LNCaP clone FGC (cell line): Measurements from ENCODE around the gene STUB1.

Experiments used
- DNase-seq: peaks from one replicate; pipeline ENCODE4 v3.0.0-alpha.2; 2011; ENCODE audit warnings: low read depth
- H3K4me3 ChIP-seq: 2 replicates; pipeline ENCODE4 v1.5.1; 2011; ENCODE audit warnings: mild to moderate bottlenecking, low read depth, low read length, control low read depth
- CTCF ChIP-seq: IDR thresholded peaks from 2 replicates; pipeline ENCODE4 v1.5.1; 2012; ENCODE audit warnings: mild to moderate bottlenecking; ENCODE audit not compliant: control insufficient read depth, insufficient read depth; ENCODE audit errors: extremely low read depth

Gene STUB1

GRCh38 chr16:717450-718245 is 37.4 kb downstream of the STUB1 start:
- no peak for DNase-seq
- H3K4me3 ChIP-seq = no peak overlapping the region
- no peak for TF ChIP-seq CTCF

GRCh38 chr16:718389-718788 is 38.2 kb downstream of the STUB1 start:
- DNase-seq = no peak
- no peak overlapping the region for H3K4me3 ChIP-seq
- TF ChIP-seq CTCF = no peak

GRCh38 chr16:718922-719321 is 38.7 kb downstream of the STUB1 start:
- DNase-seq = no peak
- no peak for TF ChIP-seq CTCF
- H3K4me3 ChIP-seq = no peak overlapping the region

GRCh38 chr16:719815-720446 is 39.7 kb downstream of the STUB1 start:
- H3K4me3 ChIP-seq = peak overlapping the region; percentile 92
- TF ChIP-seq CTCF = peak; percentile 35
- DNase-seq = no peak

GRCh38 chr16:720447-720989 is 40.3 kb downstream of the STUB1 start:
- TF ChIP-seq CTCF = peak; percentile 22; the same call in 1 of the 2 replicates
- H3K4me3 ChIP-seq = peak overlapping the region; percentile 92
- DNase-seq = no peak

- peak within 1 kb of the TSS; percentile 92 for H3K4me3 ChIP-seq
- DNase-seq = peak; percentile 69
- TF ChIP-seq CTCF = no peak
Measured at GRCh38 chr16:720990-721764, 41.0 kb downstream of the STUB1 start, which contains the start of gene ANTKMT. Gene ANTKMT (plus strand): TSS chr16:721146. CDS start chr16:721275, 129 bp downstream.
